H1 (cell line): Measurements from ENCODE around the gene OSTC. TPM values are rescaled to one million over a fixed set of nuclear protein-coding genes. Genes with fewer than 3 reads are reported as not detected.

ENCODE experiments used
- ASH2L ChIP-seq: fragments of 200-600, 300-600 bp; sonication (generic); IDR thresholded peaks from one replicate; pipeline ENCODE4 v1.7.1; 2017; ENCODE audit warnings: low read length
- CREB1 ChIP-seq: IDR thresholded peaks from 2 replicates; pipeline ENCODE4 v1.6.1; 2012; ENCODE audit warnings: inconsistent platforms
- EGR1 ChIP-seq: IDR thresholded peaks from 2 replicates; pipeline ENCODE4 v1.6.1; 2011; ENCODE audit warnings: low read depth, low read length, borderline replicate concordance
- GABPA ChIP-seq: IDR thresholded peaks from 2 replicates; pipeline ENCODE4 v1.6.1; 2011; ENCODE audit warnings: mild to moderate bottlenecking, low read length, moderate library complexity, borderline replicate concordance; ENCODE audit not compliant: insufficient read depth
- KDM4A ChIP-seq: IDR thresholded peaks from one replicate; pipeline ENCODE4 v1.7.1; 2012; ENCODE audit warnings: low read depth, mild to moderate bottlenecking, moderate library complexity, low read length, inconsistent platforms; ENCODE audit not compliant: severe bottlenecking
- NRF1 ChIP-seq: IDR thresholded peaks from 2 replicates; pipeline ENCODE4 v1.6.1; 2011; ENCODE audit warnings: mild to moderate bottlenecking, low read depth, low read length, improper control_type of control experiment
- PHF8 ChIP-seq: fragments of 200-600 bp; sonication (generic); conservative IDR thresholded peaks from 2 replicates; pipeline ENCODE4 v1.7.1; 2012; ENCODE audit warnings: low read depth, mild to moderate bottlenecking, inconsistent platforms, low read length, moderate library complexity
- POLR2A ChIP-seq, 2 experiments: IDR thresholded peaks; 1 replicate in 1 of 2; 2 replicates in 1 of 2; pipeline ENCODE4 v1.6.1; 2011; ENCODE audit warnings: low read depth in 2 of 2, low read length in 2 of 2, mild to moderate bottlenecking in 2 of 2; ENCODE audit errors: control extremely low read depth in 1 of 2
- RAD21 ChIP-seq, 2 experiments: IDR thresholded peaks in 1 of 2; conservative IDR thresholded peaks in 1 of 2; 2 replicates each; pipeline ENCODE4 v1.6.1; 2011; ENCODE audit warnings: low read depth in 2 of 2, low read length in 2 of 2, improper control_type of control experiment in 1 of 2, inconsistent platforms in 1 of 2, mild to moderate bottlenecking in 1 of 2, moderate library complexity in 1 of 2
- RBBP5 ChIP-seq: IDR thresholded peaks from 2 replicates; pipeline ENCODE4 v1.7.1; 2012; ENCODE audit warnings: low read depth, mild to moderate bottlenecking, inconsistent platforms, low read length, moderate library complexity, borderline replicate concordance
- SAP30 ChIP-seq: fragments of 300-600 bp; sonication (generic); IDR thresholded peaks from 2 replicates; pipeline ENCODE4 v1.7.1; 2012; ENCODE audit warnings: low read length, moderate library complexity, mild to moderate bottlenecking, inconsistent platforms; ENCODE audit not compliant: insufficient read depth, insufficient replicate concordance
- SP1 ChIP-seq: IDR thresholded peaks from 2 replicates; pipeline ENCODE4 v1.6.1; 2011; ENCODE audit warnings: low read depth, low read length
- SP4 ChIP-seq: IDR thresholded peaks from 2 replicates; pipeline ENCODE4 v1.6.1; 2012; ENCODE audit warnings: low read length, inconsistent platforms
- TAF1 ChIP-seq: IDR thresholded peaks from 2 replicates; pipeline ENCODE4 v1.6.1; 2011; ENCODE audit warnings: mild to moderate bottlenecking, low read depth, low read length
- TCF12 ChIP-seq: IDR thresholded peaks from 2 replicates; pipeline ENCODE4 v1.6.1; 2011; ENCODE audit warnings: low read depth, mild to moderate bottlenecking, low read length
- YY1 ChIP-seq: IDR thresholded peaks from 2 replicates; pipeline ENCODE4 v1.6.1; 2011; ENCODE audit warnings: low read depth, mild to moderate bottlenecking, low read length
- ZNF274 ChIP-seq: IDR thresholded peaks from 2 replicates; pipeline ENCODE4 v1.7.0; 2012; ENCODE audit warnings: low read length, borderline replicate concordance; ENCODE audit errors: extremely low read depth
- polyA plus RNA-seq, 7 experiments: library from polyadenylated mRNA; depleted of rRNA in 3 of 7; stranded (reverse) in 5 of 7; unstranded in 2 of 7; fragments of >200 nt in 5 of 7; fragments of 200-250 nt in 2 of 7; gene quantifications; 1 replicate in 5 of 7; 2 replicates in 1 of 7; 4 replicates in 1 of 7; pipeline versions ENCODE4 v1.2.1 to v1.2.3, GENCODE V29; 2011 to 2013; ENCODE audit warnings: missing spikeins in 2 of 7, mixed read lengths in 2 of 7
- total RNA-seq: library from RNA; stranded (reverse); fragmentation: NEBNext Ultra II Directional; extraction: Animal tissue kit (Norgen Biotek cat#: 25700); gene quantifications from 2 replicates; pipeline ENCODE4 v1.2.1, GENCODE V29; 2021
- TF ChIP-seq, protein P1 (sequence below), 3 experiments: IDR thresholded peaks; 1 replicate in 2 of 3; 2 replicates in 1 of 3; pipeline versions ENCODE4 v1.5.1 to v1.6.1; 2011; ENCODE audit warnings: low read length in 3 of 3, mild to moderate bottlenecking in 3 of 3, inconsistent platforms in 2 of 3, low read depth in 1 of 3, moderate library complexity in 1 of 3; ENCODE audit not compliant: insufficient read depth in 1 of 3; ENCODE audit errors: control extremely low read depth in 1 of 3
- TF ChIP-seq, protein P2 (sequence below): IDR thresholded peaks from 2 replicates; pipeline ENCODE4 v1.6.1; 2012; ENCODE audit warnings: inconsistent platforms
- TF ChIP-seq, protein P3 (sequence below): IDR thresholded peaks from 2 replicates; pipeline ENCODE4 v1.6.1; 2012; ENCODE audit warnings: inconsistent platforms

Gene OSTC
- total and polyA plus RNA-seq, 2 of the 8 experiments (the other 6 are each of a cell fraction or from before 2014, with no cell fraction given) = 165 to 176 TPM

DNA sequence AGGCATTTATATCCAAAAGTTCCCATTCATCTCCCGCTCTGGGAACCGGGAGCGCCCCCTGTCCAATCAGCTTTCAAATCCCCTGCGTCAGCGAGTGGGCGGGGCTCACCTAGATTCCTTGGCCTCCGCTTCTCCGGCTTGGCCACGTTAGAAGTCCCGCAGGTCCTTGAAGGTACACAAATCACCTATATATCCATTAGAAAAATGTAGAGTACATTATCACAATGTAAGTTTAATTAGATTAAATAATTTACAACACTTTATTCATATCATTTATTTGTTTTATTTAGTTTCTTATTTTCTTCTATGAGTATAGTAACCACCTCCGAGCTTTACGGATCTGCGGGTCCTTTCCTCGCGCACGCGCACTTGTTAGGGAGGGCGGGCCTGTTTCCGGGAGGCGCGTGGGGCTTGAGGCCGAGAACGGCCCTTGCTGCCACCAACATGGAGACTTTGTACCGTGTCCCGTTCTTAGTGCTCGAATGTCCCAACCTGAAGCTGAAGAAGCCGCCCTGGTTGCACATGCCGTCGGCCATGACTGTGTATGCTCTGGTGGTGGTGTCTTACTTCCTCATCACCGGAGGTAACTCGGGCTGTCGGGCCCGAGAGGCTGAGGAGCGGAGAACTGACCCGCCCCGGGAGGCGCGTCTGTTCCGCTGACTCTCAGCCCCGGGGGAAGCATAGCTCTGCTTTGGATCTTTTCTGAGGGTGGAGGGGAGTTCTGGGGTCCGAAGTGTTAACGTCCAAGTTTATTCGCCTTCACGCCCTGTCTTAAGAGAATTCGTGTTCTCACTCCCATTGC, at the start of gene OSTC (continued):
- TF ChIP-seq, protein P1, sequence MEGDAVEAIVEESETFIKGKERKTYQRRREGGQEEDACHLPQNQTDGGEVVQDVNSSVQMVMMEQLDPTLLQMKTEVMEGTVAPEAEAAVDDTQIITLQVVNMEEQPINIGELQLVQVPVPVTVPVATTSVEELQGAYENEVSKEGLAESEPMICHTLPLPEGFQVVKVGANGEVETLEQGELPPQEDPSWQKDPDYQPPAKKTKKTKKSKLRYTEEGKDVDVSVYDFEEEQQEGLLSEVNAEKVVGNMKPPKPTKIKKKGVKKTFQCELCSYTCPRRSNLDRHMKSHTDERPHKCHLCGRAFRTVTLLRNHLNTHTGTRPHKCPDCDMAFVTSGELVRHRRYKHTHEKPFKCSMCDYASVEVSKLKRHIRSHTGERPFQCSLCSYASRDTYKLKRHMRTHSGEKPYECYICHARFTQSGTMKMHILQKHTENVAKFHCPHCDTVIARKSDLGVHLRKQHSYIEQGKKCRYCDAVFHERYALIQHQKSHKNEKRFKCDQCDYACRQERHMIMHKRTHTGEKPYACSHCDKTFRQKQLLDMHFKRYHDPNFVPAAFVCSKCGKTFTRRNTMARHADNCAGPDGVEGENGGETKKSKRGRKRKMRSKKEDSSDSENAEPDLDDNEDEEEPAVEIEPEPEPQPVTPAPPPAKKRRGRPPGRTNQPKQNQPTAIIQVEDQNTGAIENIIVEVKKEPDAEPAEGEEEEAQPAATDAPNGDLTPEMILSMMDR (IDR thresholded peaks at IDR 0.05; ENCODE audit: control extremely low read depth in 1 of 3, insufficient read depth in 1 of 3, low read depth in 1 of 3, low read length in 3 of 3) = peak in 1 of 3 experiments; percentile 8; a peak in 1 of 4 replicates
- TF ChIP-seq PHF8 = peak; percentile 86
- TF ChIP-seq SAP30 = peak; percentile 39
- peak; percentile 63 for TF ChIP-seq KDM4A
- TF ChIP-seq ZNF274 = no peak
- TF ChIP-seq, protein P2, sequence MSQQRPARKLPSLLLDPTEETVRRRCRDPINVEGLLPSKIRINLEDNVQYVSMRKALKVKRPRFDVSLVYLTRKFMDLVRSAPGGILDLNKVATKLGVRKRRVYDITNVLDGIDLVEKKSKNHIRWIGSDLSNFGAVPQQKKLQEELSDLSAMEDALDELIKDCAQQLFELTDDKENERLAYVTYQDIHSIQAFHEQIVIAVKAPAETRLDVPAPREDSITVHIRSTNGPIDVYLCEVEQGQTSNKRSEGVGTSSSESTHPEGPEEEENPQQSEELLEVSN = peak; percentile 73
- TF ChIP-seq EGR1 = 0 out of 2 replicates have a peak, but pooled peaks have one; percentile 18
- TF ChIP-seq TAF1 = peak; percentile 76
- TF ChIP-seq POLR2A (IDR thresholded peaks at IDR 0.05; ENCODE audit: control extremely low read depth in 1 of 2, low read depth in 2 of 2, low read length in 2 of 2) = peak; percentile 52 to 88
- TF ChIP-seq YY1 = 0 out of 2 replicates have a peak, but pooled peaks have one; percentile 30
- TF ChIP-seq RBBP5 = peak; percentile 62
- TF ChIP-seq ASH2L = peak; percentile 81
- peak; percentile 58 for TF ChIP-seq NRF1
- no peak for TF ChIP-seq TCF12
- TF ChIP-seq GABPA = no peak
- TF ChIP-seq SP1 = peak; percentile 54; the same call in 1 of the 2 replicates
- TF ChIP-seq CREB1 = 0 out of 2 replicates have a peak, but pooled peaks have one; percentile 52
- TF ChIP-seq, protein P3, sequence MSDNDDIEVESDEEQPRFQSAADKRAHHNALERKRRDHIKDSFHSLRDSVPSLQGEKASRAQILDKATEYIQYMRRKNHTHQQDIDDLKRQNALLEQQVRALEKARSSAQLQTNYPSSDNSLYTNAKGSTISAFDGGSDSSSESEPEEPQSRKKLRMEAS = peak; percentile 63; the same call in 1 of the 2 replicates
- TF ChIP-seq SP4 = peak; percentile 66; the same call in 1 of the 2 replicates
- TF ChIP-seq RAD21 (IDR thresholded peaks at IDR 0.05 in 1 of 2, conservative IDR thresholded peaks at IDR 0.05 in 1 of 2; ENCODE audit: low read depth in 2 of 2, low read length in 2 of 2) = no peak
- TF ChIP-seq, all 59 proteins: peak for 18
